ENCODE results near the gene TBX18. TPM values are rescaled to one million over a fixed set of nuclear protein-coding genes. Genes with fewer than 3 reads are reported as not detected.

Gene TBX18
- total and polyA plus RNA-seq, 2 of the 4 experiments (the other 2 are of a cell fraction): 0.86 to 1.3 TPM

GRCh38 chr6:84756877-84757276, 7.5 kb downstream of the TBX18 start:
- H3K4me1 ChIP-seq (ENCODE audit: control insufficient read depth, insufficient read depth, low read length): no peaks in the 10 kb centered on the region
- dilution Hi-C loops (cut with HindIII; ENCODE audit: low sequenced_read_pairs, unreplicated experiment): no loop called here
- no peak overlapping the region for H3K9ac ChIP-seq (ENCODE audit: low read depth, low read length)

More at GRCh38 chr6:84756877-84757276, 7.5 kb downstream of the TBX18 start:
- no peak overlapping the region for H2AK5ac ChIP-seq (ENCODE audit: low read depth, low read length)
- H3K14ac ChIP-seq (replicated peaks; ENCODE audit: low read depth, low read length): no peak overlapping the region
- CTCF ChIA-PET: no interaction called here
- H3K9me1 ChIP-seq (ENCODE audit: insufficient read depth, low read length): no peaks in the 10 kb centered on the region
- H3K27ac ChIP-seq (ENCODE audit: insufficient read depth, low read length): no peak overlapping the region
- no peak overlapping the region for H2BK20ac ChIP-seq (ENCODE audit: low read depth, low read length)
- TF ChIP-seq RAD21 (IDR thresholded peaks at IDR 0.05; ENCODE audit: low read length) (no peak), CTCF (conservative IDR thresholded peaks at IDR 0.05; ENCODE audit: low read depth, low read length) (no peak), FOS (IDR thresholded peaks at IDR 0.05; ENCODE audit: low read depth, low read length) (no peak), NFE2L2 (IDR thresholded peaks at IDR 0.05; ENCODE audit: low read depth, low read length) (no peak)
- no peak overlapping the region for H3K23ac ChIP-seq (ENCODE audit: low read depth, low read length)
- no peaks in the 10 kb centered on the region for H4K20me1 ChIP-seq (ENCODE audit: insufficient read depth, low read length)
- DNase-seq: no peak
- no peak overlapping the region for H2BK15ac ChIP-seq (ENCODE audit: low read depth, low read length)
- no peak overlapping the region for H3K4me3 ChIP-seq (ENCODE audit: insufficient read depth, low read depth, low read length)
- 92% methylated on average over 2 of the region's 6 CpGs; no CpG with 5 or more reads in 1 of the 2 experiments for WGBS, 2 experiments (ENCODE audit: extremely low coverage in 2 of 2, insufficient read length in 1 of 2)
- H3K4me2 ChIP-seq (ENCODE audit: low read depth, low read length): no peak overlapping the region
- no peak overlapping the region for H3K18ac ChIP-seq (ENCODE audit: low read depth, low read length)
- no peaks in the 10 kb centered on the region for H3K79me1 ChIP-seq (ENCODE audit: low read depth in 1 of 2, low read length in 2 of 2)
- ATAC-seq (ENCODE audit: low read depth): no peak
- intact Hi-C loops (cut with micrococcal nuclease): no loop called here
- no peak overlapping the region for H3K56ac ChIP-seq (ENCODE audit: extremely low read depth, insufficient read depth, low read length)
- H4K8ac ChIP-seq (ENCODE audit: low read depth in 2 of 2, low read length in 2 of 2): no peak overlapping the region
- peaks cover 2% of the 10 kb centered on the region for H3K27me3 ChIP-seq (ENCODE audit: control insufficient read depth, insufficient read depth, low read length)
- no peak overlapping the region for H2BK5ac ChIP-seq (ENCODE audit: low read depth, low read length, poor library complexity, severe bottlenecking)
- no peak overlapping the region for H4K5ac ChIP-seq (ENCODE audit: low read depth, low read length)
- no TSS peak for BruUV-seq (replicated peaks)
- H3K9me3 ChIP-seq (ENCODE audit: control insufficient read depth, insufficient read depth, low read length): no peaks in the 10 kb centered on the region
- no peak overlapping the region for H3K4ac ChIP-seq (ENCODE audit: low read depth, low read length)
- H4K91ac ChIP-seq (ENCODE audit: insufficient read depth, low read depth, low read length): no peak overlapping the region
- POLR2A ChIA-PET (ENCODE audit: unreplicated experiment): no interaction called here
- no peak overlapping the region for H2BK120ac ChIP-seq (ENCODE audit: low read depth, low read length)
- no peaks in the 10 kb centered on the region for H3K36me3 ChIP-seq (ENCODE audit: control insufficient read depth, insufficient read depth, low read length)
- H2AK9ac ChIP-seq (replicated peaks; ENCODE audit: low read depth, low read length, poor library complexity): no peak overlapping the region
- H2AFZ ChIP-seq (replicated peaks; ENCODE audit: low read length, poor library complexity): no peak overlapping the region
- in situ Hi-C loops (cut with MboI; ENCODE audit: low sequenced_read_pairs): no loop called here
